Aorta (tissue), 5 donors: Measurements from ENCODE around the gene FNDC3B. TPM values are rescaled to one million over a fixed set of nuclear protein-coding genes. Genes with fewer than 3 reads are reported as not detected.

ENCODE experiments used
- ATAC-seq: fragments of 200-7000 bp; cut with Tn5 transposase; one replicate; pipeline ENCODE4 v1.9.1; 2022; ENCODE audit warnings: moderate library complexity; ENCODE audit not compliant: low FRiP score
- DNase-seq, 2 donors: peaks; one replicate each; pipeline ENCODE4 v3.0.0-alpha.2; 2020
- H3K27ac ChIP-seq, 2 donors: one replicate each; pipeline ENCODE4 v1.5.1; 2013; ENCODE audit warnings: low read length in 2 of 2, mild to moderate bottlenecking in 2 of 2, moderate library complexity in 2 of 2, control low read depth in 1 of 2, inconsistent platforms in 1 of 2, low read depth in 1 of 2
- H3K27me3 ChIP-seq, 2 donors: one replicate each; pipeline ENCODE4 v1.6.1; 2013; ENCODE audit warnings: control low read depth in 1 of 2, low read length in 1 of 2, mild to moderate bottlenecking in 1 of 2, moderate library complexity in 1 of 2; ENCODE audit not compliant: insufficient read depth in 2 of 2, control insufficient read depth in 1 of 2
- H3K36me3 ChIP-seq, 2 donors: one replicate each; pipeline ENCODE4 v1.6.1; 2013; ENCODE audit warnings: control low read depth in 1 of 2, low read length in 1 of 2, mild to moderate bottlenecking in 1 of 2; ENCODE audit not compliant: insufficient read depth in 2 of 2, control insufficient read depth in 1 of 2
- H3K4me1 ChIP-seq, 2 donors: one replicate each; pipeline ENCODE4 v1.6.1; 2013; ENCODE audit warnings: low read length in 2 of 2, control low read depth in 1 of 2, mild to moderate bottlenecking in 1 of 2, moderate library complexity in 1 of 2; ENCODE audit not compliant: insufficient read depth in 2 of 2, control insufficient read depth in 1 of 2
- H3K4me3 ChIP-seq, 2 donors: one replicate each; pipeline ENCODE4 v1.5.1; 2013; ENCODE audit warnings: low read length in 2 of 2, control low read depth in 1 of 2, mild to moderate bottlenecking in 1 of 2
- H3K9me3 ChIP-seq: one replicate; pipeline ENCODE4 v1.6.1; 2013; ENCODE audit warnings: mild to moderate bottlenecking, low read length; ENCODE audit not compliant: control insufficient read depth
- WGBS, 2 donors: extraction: QIAGEN DNeasy Blood & Tissue Kit; methylation state at CpG; one replicate each; pipeline ENCODE4 v1.1.7; 2013; 5-methylcytosine and 5-hydroxymethylcytosine counted together
- intact Hi-C, 2 donors: fragments of 100-400 bp; cut with DNase I; formaldehyde crosslinking; loops; one replicate each; pipeline versions ENCODE4 v1.14.2 to v1.15.0; 2022
- polyA plus RNA-seq, 2 donors: library from polyadenylated mRNA; stranded (reverse); fragments of 200-250 nt; gene quantifications; one replicate each; pipeline ENCODE4 v1.2.3, GENCODE V29; 2013
- total RNA-seq, 2 donors: library from RNA; stranded (reverse); fragmentation: NEBNext Ultra II Directional; extraction: Animal tissue kit (Norgen Biotek cat#: 25700); gene quantifications; one replicate each; pipeline ENCODE4 v1.2.1, GENCODE V29; 2021
- donor health status: healthy with polysubstance abuse.
- donor health status: Bipolar disorder and iron deficiency.
- donor health status: DM: no; HTN: no; CAD: no.
- donor health status: DM: no; HTN: no; CAD: no.
- donor health status: DM: yes; HTN: yes; CAD: no.

Gene FNDC3B
- total and polyA plus RNA-seq, 4 donors: 12.5 to 239 (median 120) TPM

- H3K27ac ChIP-seq: no peak overlapping the region
- intact Hi-C loops: no loop called here
- H3K4me1 ChIP-seq: no peaks in the 10 kb centered on the region
- peaks cover 6% of the 10 kb centered on the region for H3K9me3 ChIP-seq
- ATAC-seq: no peak
- H3K36me3 ChIP-seq: peaks cover 18 to 23% of the 10 kb centered on the region in 2 donors
- no peaks in the 10 kb centered on the region for H3K27me3 ChIP-seq
- H3K4me3 ChIP-seq: no peak overlapping the region
- no peak for DNase-seq
Observed at GRCh38 chr3:172376402-172376801, 337.0 kb downstream of the FNDC3B start.

GRCh38 chr3:172376881-172377280, 337.5 kb downstream of the FNDC3B start:
- ATAC-seq (no peak), DNase-seq (no peak)
- intact Hi-C loops: no loop called here
- 93 to 95% methylated on average over 4 of the region's 4 CpGs for WGBS, 2 donors
- Histone ChIP-seq H3K36me3 (peaks cover 18 to 21% of the 10 kb centered on the region in 2 donors), H3K27ac (no peak overlapping the region), H3K4me1 (no peaks in the 10 kb centered on the region), H3K27me3 (no peaks in the 10 kb centered on the region), H3K9me3 (peaks cover 6% of the 10 kb centered on the region), H3K4me3 (no peak overlapping the region)

GRCh38 chr3:172378439-172378838, 339.1 kb downstream of the FNDC3B start:
- no peaks in the 10 kb centered on the region for H3K4me1 ChIP-seq
- ATAC-seq (no peak), DNase-seq (no peak)
- no peaks in the 10 kb centered on the region for H3K27me3 ChIP-seq
- no peak overlapping the region for H3K4me3 ChIP-seq
- H3K36me3 ChIP-seq: peaks cover 13 to 18% of the 10 kb centered on the region in 2 donors
- intact Hi-C loops: no loop called here
- H3K9me3 ChIP-seq: peaks cover 5% of the 10 kb centered on the region
- WGBS, 2 donors: 94 to 98% methylated on average over 2 of the region's 2 CpGs
- no peak overlapping the region for H3K27ac ChIP-seq

- H3K36me3 ChIP-seq: peaks cover 13 to 18% of the 10 kb centered on the region in 2 donors
- no peak for ATAC-seq
Observed at GRCh38 chr3:172379372-172379771, 340.0 kb downstream of the FNDC3B start.

GRCh38 chr3:172380632-172381031, 341.3 kb downstream of the FNDC3B start:
- H3K4me3 ChIP-seq: no peak overlapping the region

More at GRCh38 chr3:172379372-172379771, 340.0 kb downstream of the FNDC3B start:
- 90 to 93% methylated on average over 2 of the region's 2 CpGs for WGBS, 2 donors
- intact Hi-C loops: no loop called here
- H3K4me1 ChIP-seq: no peaks in the 10 kb centered on the region
- peaks cover 5% of the 10 kb centered on the region for H3K9me3 ChIP-seq
- H3K27ac ChIP-seq: no peak overlapping the region
- H3K27me3 ChIP-seq: no peaks in the 10 kb centered on the region
- DNase-seq: no peak
- H3K4me3 ChIP-seq: no peak overlapping the region

GRCh38 chr3:172383306-172383796, 344.0 kb downstream of the FNDC3B start:
- Histone ChIP-seq H3K36me3 (peaks cover 12 to 18% of the 10 kb centered on the region in 2 donors), H3K4me1 (peaks cover 0 to 2% of the 10 kb centered on the region in 2 donors), H3K27ac (no peak overlapping the region), H3K9me3 (peaks cover 5% of the 10 kb centered on the region), H3K4me3 (no peak overlapping the region), H3K27me3 (no peaks in the 10 kb centered on the region)
- intact Hi-C loops: no loop called here
- no peak for DNase-seq
- 79 to 83% methylated on average over 3 of the region's 3 CpGs for WGBS, 2 donors
- ATAC-seq: no peak

More at GRCh38 chr3:172380632-172381031, 341.3 kb downstream of the FNDC3B start:
- Histone ChIP-seq H3K27me3 (no peaks in the 10 kb centered on the region), H3K9me3 (peaks cover 5% of the 10 kb centered on the region), H3K4me1 (no peaks in the 10 kb centered on the region), H3K36me3 (peaks cover 14 to 18% of the 10 kb centered on the region in 2 donors), H3K27ac (no peak overlapping the region)
- ATAC-seq (no peak), DNase-seq (no peak)
- intact Hi-C loops: no loop called here
- 96 to 98% methylated on average over 2 of the region's 2 CpGs for WGBS, 2 donors

- WGBS, 2 donors: 52 to 54% methylated on average over 3 of the region's 3 CpGs
Observed at GRCh38 chr3:172384836-172385235, 345.5 kb downstream of the FNDC3B start.

GRCh38 chr3:172387728-172388127, 348.4 kb downstream of the FNDC3B start:
- ATAC-seq: no peak
- Histone ChIP-seq H3K36me3 (peaks cover 0 to 1% of the 10 kb centered on the region in 2 donors), H3K27ac (no peak overlapping the region), H3K4me1 (peaks cover 2 to 4% of the 10 kb centered on the region in 2 donors), H3K27me3 (no peaks in the 10 kb centered on the region), H3K9me3 (no peaks in the 10 kb centered on the region), H3K4me3 (no peak overlapping the region)
- no peak for DNase-seq
- WGBS, 2 donors: 87 to 90% methylated on average over 4 of the region's 4 CpGs
- intact Hi-C loops: no loop called here

More at GRCh38 chr3:172384836-172385235, 345.5 kb downstream of the FNDC3B start:
- Histone ChIP-seq H3K4me3 (no peak overlapping the region), H3K9me3 (no peaks in the 10 kb centered on the region), H3K4me1 (peaks cover 0 to 2% of the 10 kb centered on the region in 2 donors), H3K36me3 (peaks cover 1 to 8% of the 10 kb centered on the region in 2 donors), H3K27me3 (no peaks in the 10 kb centered on the region), H3K27ac (no peak overlapping the region)
- intact Hi-C loops: no loop called here
- ATAC-seq (no peak), DNase-seq (no peak)

GRCh38 chr3:172388412-172389078, 349.2 kb downstream of the FNDC3B start:
- DNase-seq: no peak
- H3K4me1 ChIP-seq: peaks cover 2 to 4% of the 10 kb centered on the region in 2 donors

More at GRCh38 chr3:172388412-172389078, 349.2 kb downstream of the FNDC3B start:
- intact Hi-C loops: no loop called here
- WGBS, 2 donors: 56 to 58% methylated on average over 10 of the region's 10 CpGs
- Histone ChIP-seq H3K36me3 (peaks cover 0 to 1% of the 10 kb centered on the region in 2 donors), H3K9me3 (no peaks in the 10 kb centered on the region), H3K27ac (no peak overlapping the region), H3K4me3 (no peak overlapping the region), H3K27me3 (no peaks in the 10 kb centered on the region)
- no peak for ATAC-seq
